ENCODE results near the gene IFIT5.
"Not testable (repeated sequence)": the region's sequence is repeated elsewhere in the genome, so short reads cannot be mapped to it uniquely, and the experiment has no call there.

The IFIT5 gene

GRCh38 chr10:89431977-89432376, 17.6 kb downstream of the IFIT5 start:
- peak; percentile 81 for DNase-seq (ENCODE audit: low read depth)

DNA sequence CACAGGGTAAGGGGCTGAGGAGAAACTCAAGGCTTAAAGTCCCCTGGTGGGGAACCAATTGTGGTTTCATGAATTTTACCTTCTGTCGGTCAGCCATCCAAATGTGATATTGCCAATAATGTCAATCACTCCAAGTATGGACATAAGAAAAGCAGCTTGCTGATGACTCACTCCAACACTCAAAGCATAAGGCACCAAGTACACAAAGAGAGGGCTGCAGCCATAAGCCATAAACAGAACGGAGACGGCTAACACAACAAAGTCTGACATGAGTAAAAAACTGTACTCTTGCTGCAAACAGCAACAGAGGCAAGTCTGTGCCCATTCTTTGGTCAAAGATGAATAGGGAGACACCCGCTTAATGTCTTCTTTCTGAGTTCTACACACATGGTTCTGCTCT, 24.2 kb downstream of the IFIT5 start:
- no peak for DNase-seq (ENCODE audit: low read depth)

GRCh38 chr10:89440226-89441009, 26.1 kb downstream of the IFIT5 start:
- DNase-seq (ENCODE audit: low read depth), result no peak

DNA sequence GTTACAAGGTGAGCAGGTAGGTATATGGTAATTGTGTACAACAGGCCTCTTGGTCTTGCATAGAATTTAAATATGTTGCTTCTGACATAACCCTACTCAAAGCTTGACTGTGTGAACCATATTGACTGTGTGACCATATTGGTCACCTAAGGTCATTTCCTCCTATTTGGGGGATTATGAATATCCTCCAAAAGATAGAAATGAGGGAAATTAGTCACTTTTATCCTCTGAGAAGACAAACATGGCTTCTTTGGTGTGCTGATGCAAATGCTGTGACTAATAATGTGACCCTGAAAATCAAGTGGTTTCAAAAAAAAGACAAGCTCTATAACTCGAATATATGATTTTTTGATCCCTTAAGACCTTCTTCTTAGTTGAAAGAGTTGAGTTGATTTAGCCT, 27.9 kb downstream of the IFIT5 start:
- DNase-seq (ENCODE audit: low read depth), result no peak

- DNase-seq (ENCODE audit: low read depth), result not testable (repeated sequence)
Observed at GRCh38 chr10:89444819-89445218, 30.5 kb downstream of the IFIT5 start.

GRCh38 chr10:89450901-89451300, 36.5 kb downstream of the IFIT5 start:
- peak; percentile 57 for DNase-seq (ENCODE audit: low read depth)

GRCh38 chr10:89452193-89452592, 37.8 kb downstream of the IFIT5 start:
- no peak for DNase-seq (ENCODE audit: low read depth)

DNA sequence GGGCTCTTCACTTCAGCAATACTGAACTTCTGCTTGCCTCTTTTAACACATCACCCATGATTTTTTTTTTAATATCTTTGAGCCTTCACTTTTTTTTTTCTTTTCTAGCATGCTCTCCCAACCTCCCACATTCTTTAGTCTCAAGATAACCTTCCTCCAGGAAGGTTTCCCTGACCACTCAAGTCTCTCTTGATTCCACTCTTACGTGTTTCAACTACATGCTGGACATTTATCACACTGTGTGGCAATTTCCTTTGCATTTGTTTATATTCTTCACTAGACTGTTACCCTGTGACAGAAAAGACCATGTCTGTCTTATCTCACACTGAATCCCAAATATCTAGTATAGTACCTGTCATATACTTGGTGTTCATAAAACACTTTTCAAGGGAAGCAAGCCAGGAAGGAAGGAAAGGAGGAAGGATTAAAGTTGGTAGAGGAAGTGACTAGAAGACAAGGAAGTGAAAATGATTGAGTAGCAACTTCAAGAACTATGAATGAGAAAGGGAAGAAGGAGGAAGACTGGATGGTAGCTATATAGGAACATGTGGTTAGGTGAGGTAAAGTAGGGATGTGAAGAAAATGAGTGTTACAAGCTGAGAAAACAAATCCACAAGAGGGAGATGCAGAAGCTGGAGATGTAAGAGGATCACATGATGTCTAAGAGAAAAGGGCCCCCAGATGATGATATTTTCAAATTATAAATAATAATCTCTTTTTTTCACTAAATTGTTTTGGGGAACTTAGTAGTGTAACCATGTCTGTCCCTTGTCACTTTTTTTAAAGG, 40.4 kb downstream of the IFIT5 start:
- peak; percentile 91 for DNase-seq (ENCODE audit: low read depth)

DNA sequence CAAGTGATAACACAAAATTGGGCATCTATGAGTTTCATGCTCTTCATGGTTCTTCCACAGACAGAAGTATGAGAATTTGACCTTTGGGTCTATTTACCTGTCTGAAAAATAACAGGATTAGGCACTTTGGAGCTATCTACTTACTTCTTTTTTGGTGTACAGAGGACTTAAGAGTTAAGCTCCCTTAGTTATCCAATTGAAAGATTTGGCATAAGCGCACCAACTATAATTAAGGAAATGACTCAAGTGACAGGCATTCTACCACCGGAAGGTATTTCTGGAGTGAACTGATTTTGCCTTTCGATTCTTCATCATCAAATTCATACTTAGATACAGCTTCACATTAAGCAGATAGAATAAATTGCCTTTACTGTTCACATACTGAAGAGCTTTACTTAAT, 43.9 kb downstream of the IFIT5 start:
- DNase-seq (ENCODE audit: low read depth), result peak; percentile 50

- peak; percentile 34 for DNase-seq (ENCODE audit: low read depth)
Observed at GRCh38 chr10:89458784-89459183, 44.4 kb downstream of the IFIT5 start.

DNA sequence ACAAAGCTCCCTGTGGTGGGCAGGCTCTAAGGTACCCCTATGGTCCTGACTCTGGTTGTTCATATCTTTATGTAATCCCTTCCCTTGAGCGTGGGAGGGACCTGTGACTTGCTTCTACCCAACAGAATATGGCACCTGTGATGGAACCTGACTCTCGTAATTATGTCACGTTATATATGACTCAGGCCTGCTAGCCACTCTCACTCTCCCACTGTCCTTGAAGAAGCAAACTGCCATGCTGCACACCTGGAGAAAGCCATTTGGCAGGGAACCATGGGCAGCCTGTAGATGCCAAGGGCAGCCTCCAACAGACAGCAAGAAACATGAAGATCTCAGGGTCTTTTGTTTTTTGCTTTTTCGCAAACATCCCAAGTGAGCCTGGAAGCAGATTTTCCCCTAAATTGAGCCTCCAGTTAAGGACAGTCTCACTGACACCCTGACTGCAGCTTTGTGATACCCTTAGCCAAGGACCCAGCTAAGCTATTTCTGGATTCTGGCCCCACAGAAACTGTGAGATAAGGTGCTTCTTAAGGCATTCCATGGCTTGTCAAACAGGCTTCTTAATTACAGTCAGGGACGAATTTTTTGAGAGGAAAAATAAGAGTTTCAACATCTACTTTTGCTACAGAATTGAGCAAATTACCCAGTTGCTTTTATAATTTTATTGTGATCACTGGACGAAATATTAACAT, 49.6 kb downstream of the IFIT5 start:
- DNase-seq (ENCODE audit: low read depth), result no peak

GRCh38 chr10:89465196-89465595, 50.8 kb downstream of the IFIT5 start:
- no peak for DNase-seq (ENCODE audit: low read depth)

- DNase-seq (ENCODE audit: low read depth), result peak; percentile 55
Observed at GRCh38 chr10:89466599-89467035, 52.2 kb downstream of the IFIT5 start.

GRCh38 chr10:89468191-89468965, 54.0 kb downstream of the IFIT5 start:
- DNase-seq (ENCODE audit: low read depth), result no peak

- DNase-seq (ENCODE audit: low read depth), result no peak
Observed at GRCh38 chr10:89469517-89469916, 55.1 kb downstream of the IFIT5 start.
